HG03439 (cell line): ENCODE results near the gene CCDC112.

ENCODE experiments used
- ATAC-seq: cut with Tn5 transposase; IDR thresholded peaks from one replicate; pipeline ENCODE4 v1.9.1; 2021; ENCODE audit warnings: mild to moderate bottlenecking, moderate library complexity; ENCODE audit not compliant: unreplicated experiment

Gene CCDC112

DNA sequence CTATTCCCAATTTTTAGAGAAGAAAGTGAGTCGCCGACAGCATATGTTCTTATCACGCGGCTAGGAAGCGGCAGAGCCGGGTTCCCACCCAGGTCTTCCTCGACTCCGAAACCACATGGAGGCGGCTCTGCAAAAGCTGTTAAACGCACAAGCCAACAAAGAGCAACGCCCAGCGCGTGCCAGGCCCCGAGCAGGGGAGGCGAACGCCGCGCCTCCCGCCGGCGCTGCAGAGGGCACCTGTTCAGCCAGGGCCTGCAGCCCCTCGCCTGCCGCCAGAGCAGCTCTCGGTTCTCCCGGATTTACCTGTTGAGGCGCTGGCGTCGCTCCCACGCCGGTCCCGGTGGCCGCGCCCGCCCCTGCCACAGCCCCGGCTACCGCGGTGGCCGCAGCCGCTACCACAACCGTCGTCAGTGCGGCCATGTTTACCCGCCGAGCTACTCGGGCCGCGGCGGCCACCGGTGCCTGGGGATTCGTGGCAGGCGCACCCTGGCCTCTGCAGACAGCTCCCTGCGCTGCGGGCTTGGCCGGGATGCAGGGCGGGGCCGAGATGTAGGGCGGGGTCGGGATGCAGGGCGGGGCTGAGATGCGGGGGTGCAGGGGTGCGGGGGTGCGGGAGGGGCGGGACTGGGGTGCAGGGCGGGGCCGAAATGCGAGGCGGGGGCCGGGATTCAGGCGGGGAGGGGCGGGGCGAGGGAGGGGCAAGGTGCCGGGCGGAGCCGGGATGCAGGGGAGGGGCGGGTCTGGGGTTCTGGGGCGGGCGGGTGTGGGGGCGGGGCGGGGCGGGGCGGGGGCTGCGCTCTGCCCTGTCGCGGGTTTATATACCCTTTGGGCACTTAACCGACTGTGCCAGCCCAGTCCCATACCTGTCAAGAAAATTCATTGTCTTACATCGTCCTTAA, at the start of gene CCDC112:
Gene CCDC112 (minus strand): TSS at position 531 of the 899 bp plus-strand sequence. CDS start 111 bp downstream, at position 420.
- ATAC-seq, result peak; percentile 85

- no peak for ATAC-seq
Observed at GRCh38 chr5:115345344-115345743, 48.9 kb upstream of the CCDC112 start.

DNA sequence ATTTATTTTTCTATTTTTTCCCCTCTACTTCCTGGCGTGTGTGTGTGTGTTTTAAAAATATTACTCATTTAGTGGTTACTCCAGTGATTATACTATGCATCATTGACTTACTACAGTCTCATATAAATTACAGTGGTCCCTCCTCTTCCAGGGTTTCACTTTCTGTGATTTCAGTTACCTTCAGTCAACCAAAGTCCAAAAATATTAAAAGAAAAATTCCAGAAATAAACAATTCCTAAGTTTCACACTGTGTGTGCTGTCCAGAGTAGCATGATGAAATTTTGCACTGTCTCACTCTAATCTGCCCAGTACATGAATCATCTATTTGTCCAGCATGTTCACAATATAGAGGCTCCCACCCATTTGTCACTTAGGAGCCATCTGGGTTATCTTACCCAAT, 47.4 kb upstream of the CCDC112 start:
- no peak for ATAC-seq

DNA sequence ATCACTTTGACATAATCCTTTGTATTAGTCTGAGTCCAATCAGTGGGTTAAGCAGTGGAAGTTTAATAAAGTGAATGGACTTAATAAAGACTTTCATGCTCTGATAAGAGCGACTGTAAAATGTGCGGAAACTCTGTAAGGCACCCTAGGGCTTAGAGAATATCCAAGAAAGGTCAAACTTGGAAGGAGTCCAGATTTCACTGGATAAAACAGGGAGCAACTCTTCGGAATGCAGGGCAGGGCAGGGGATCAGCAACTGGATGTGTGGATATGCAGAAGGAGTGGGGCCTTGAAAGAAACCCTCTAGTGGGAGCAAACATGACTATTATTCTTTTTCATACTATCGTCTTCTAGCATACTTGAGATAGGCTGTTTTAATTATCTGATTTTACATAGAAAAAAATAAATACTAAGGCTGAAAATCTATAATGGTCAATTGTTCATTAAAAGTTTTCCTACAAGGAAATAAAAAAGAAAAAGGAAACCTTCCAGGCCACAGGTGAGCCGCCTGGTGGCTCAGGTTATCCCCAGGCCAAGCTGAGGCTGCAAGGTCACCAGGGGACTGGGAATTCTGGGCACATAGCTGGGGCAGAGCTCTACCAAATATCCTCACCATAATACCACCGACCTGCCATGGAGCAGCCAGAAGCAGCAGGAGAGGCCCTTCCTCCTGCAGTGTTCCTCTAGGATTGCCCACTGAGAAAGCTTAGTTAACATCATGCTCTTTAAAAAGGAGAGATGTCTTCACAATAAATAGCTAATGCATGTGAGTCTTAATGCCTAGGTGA, 46.3 kb upstream of the CCDC112 start:
- no peak for ATAC-seq

DNA sequence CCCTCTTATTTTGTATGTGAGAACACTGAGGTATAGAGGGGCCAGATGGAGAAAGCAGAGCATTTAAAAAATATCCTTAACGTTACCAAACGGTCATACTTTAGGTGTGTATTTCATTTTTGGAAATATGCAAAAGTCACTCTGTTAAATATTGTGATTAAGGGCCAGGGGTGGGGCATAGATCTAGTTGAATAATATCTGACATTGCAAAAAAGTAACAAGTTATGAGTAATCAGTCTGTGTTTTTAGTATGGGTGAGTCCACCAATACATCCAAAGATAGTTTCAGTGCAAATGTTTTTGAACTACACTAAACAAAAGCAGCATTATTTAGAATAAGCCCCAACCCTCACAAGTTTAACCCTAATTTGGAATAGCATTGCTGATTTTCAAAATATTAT, 45.3 kb upstream of the CCDC112 start:
- no peak for ATAC-seq

- no peak for ATAC-seq
Observed at GRCh38 chr5:115338851-115339250, 42.4 kb upstream of the CCDC112 start.

DNA sequence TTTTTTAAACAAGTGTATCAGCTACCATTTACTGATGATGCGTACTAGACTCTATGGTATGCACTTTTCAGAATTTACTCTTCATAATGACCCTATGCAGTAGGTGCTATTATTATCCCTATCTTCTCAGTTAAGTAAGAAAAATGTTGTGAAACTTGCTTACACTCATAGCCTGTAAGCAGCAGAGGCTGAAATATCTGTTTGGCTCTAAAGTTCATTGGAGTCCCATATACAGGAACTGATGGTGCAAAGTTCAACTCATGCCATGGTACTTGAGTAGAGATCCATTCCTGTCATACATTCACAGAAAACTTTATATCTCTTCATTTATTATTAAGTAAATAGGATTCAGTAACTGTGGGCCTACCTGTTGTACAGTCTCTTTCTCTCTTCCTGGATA, 41.4 kb upstream of the CCDC112 start:
- ATAC-seq, result no peak

GRCh38 chr5:115336964-115337363, 40.5 kb upstream of the CCDC112 start:
- no peak for ATAC-seq

GRCh38 chr5:115336201-115336720, 39.8 kb upstream of the CCDC112 start:
- ATAC-seq, result no peak

DNA sequence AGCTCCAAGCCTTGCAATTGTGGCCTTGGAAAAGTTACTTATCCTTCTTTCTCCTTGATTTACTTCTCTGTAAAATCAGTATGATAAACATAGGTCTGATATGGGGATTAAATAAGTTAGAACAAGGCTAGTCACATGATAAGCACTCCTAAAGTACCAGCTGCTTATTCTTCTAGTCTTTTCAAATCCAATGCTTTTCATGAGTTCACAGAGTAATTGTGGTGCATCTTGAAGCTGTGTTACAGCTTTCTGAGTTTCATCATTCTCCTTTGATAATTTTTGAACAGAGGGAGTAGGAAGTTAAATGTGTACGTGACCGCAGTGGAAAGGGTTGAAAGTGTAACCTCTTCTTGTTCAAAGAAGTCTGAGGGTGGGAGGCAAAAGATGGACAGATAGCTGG, 38.8 kb upstream of the CCDC112 start:
- no peak for ATAC-seq

DNA sequence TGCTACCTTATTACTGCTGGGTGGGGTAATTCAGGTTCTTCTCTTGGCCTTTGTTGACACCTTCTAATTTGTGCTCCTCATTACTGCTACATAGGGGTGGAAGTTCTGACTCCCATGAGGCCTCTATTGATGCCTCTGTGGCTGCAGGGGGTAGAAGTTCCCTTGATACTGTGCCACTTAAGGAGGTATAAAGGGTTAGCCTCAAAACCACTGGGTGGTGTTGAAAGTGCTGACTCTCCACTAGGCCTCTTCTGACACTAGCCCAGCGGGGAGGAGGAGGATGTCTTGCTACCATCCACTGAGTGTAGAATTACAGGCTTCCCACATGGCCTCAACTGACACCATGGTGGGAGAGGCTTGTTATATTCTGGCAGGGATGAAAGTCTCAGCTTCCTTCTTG, 36.7 kb upstream of the CCDC112 start:
- no peak for ATAC-seq

DNA sequence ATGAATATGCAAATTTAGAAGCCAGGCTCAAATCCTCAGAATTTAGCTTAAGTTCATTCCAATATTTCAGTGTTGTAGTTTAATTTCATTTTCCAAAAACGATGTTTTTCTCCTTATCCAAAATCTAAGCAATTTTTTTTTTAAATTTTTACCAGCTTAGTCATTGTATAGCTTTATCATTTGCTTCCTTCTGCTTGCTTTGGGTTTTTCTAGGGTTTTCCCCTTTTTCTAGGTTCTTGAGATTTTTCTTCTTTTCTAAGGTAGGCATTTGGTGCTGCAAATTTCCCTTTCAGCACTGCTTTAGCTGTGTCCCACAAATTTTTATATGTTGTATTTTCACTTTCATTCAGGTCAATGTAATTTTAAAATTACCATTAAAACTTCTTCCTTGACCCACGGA, 34.4 kb upstream of the CCDC112 start:
- ATAC-seq, result no peak

DNA sequence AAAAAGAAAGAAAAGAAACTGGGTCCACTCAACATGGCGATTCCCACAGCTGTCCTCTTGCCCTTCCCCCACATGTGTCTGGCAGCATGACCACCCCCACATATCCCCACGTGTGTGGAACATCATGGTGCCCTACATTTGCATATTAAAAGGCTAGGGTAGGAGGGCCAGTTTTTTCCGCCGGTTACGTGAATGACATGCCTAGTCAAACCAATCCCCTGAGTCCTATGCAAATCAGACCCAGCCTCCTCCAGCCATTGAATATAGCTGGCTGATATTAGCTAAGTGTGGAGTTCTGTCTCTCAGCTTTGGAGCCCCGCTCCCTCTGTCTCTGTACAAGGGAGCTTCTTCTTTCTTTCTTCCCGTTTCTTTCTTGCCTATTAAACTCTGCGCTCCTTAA, 33.0 kb upstream of the CCDC112 start:
- ATAC-seq, result no peak

- peak; percentile 50 for ATAC-seq
Observed at GRCh38 chr5:115328617-115329274, 32.3 kb upstream of the CCDC112 start.

GRCh38 chr5:115325296-115325959, 29.0 kb upstream of the CCDC112 start:
- ATAC-seq, result no peak

DNA sequence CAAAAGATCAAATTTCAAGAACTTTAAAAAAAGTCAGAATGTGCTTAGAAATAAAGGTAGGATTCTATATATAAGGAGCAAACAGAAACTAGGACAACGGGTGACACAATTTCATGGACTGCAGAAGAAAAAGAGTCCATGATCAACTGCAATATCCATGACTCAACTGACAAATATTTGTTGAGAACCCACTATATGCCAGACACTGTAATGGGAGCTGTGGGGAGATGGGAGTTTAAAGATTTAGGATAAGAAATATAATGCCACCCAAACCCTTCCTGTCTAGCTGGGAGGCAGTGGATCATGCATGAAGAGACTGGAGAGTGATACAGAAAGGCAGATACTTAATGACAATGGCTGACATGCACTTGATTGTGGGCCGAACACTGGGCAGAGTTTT, 27.6 kb upstream of the CCDC112 start:
- ATAC-seq, result no peak

DNA sequence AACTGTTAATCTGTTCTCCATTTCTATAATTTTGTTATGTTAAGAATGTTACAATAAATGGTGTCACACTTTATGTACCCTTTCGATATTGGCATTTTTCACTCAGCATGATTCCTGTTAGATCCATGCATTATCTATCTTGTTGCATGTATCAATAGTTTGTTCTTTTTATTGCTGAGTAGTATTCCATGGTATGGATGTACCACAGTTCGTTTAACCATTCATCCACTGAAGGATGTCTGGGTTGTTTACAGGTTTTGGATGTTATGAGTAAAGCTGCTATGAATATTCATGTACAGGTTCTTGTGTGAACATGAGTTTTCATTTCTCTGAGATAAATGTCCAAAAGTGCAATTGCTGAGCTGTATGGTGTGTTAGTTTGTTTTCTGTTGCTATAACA, 26.3 kb upstream of the CCDC112 start:
- no peak for ATAC-seq

- ATAC-seq, result no peak
Observed at GRCh38 chr5:115321309-115321708, 24.9 kb upstream of the CCDC112 start.

- no peak for ATAC-seq
Observed at GRCh38 chr5:115320515-115320914, 24.1 kb upstream of the CCDC112 start.

GRCh38 chr5:115320006-115320405, 23.6 kb upstream of the CCDC112 start:
- no peak for ATAC-seq

- no peak for ATAC-seq
Observed at GRCh38 chr5:115319007-115319406, 22.6 kb upstream of the CCDC112 start.
